Tibial nerve (tissue), 4 donors: ENCODE data around the gene FZD2. TPM values are rescaled to one million over a fixed set of nuclear protein-coding genes. Genes with fewer than 3 reads are reported as not detected.

Experiments used
- DNase-seq, 2 donors: peaks; one replicate each; pipeline ENCODE4 v3.0.0-alpha.2; 2019; ENCODE audit warnings: low spot score in 2 of 2
- H3K27ac ChIP-seq, 4 donors: fragments of 200-600 bp; sonication (generic) in 3 of 4; one replicate each; pipeline ENCODE4 v1.5.1; 2017 to 2019; ENCODE audit warnings: mild to moderate bottlenecking in 1 of 4
- H3K27me3 ChIP-seq, 2 donors: fragments of 200-600 bp; sonication (generic) in 1 of 2; one replicate each; pipeline versions ENCODE4 v1.5.1 to v1.6.0; 2017 to 2019
- H3K36me3 ChIP-seq, 3 donors: fragments of 200-600 bp; sonication (generic); one replicate each; pipeline ENCODE4 v1.5.1; 2018 to 2019
- H3K4me1 ChIP-seq, 4 donors: fragments of 200-600 bp; sonication (generic) in 3 of 4; one replicate each; pipeline ENCODE4 v1.5.1; 2017 to 2019
- H3K4me3 ChIP-seq, 4 donors: fragments of 200-600 bp; sonication (generic) in 3 of 4; one replicate each; pipeline ENCODE4 v1.5.1; 2017 to 2019; ENCODE audit warnings: mild to moderate bottlenecking in 1 of 4, moderate library complexity in 1 of 4
- H3K9me3 ChIP-seq, 4 donors: fragments of 200-600 bp; sonication (generic) in 3 of 4; one replicate each; pipeline ENCODE4 v1.5.1; 2017 to 2019
- CTCF ChIP-seq, 5 experiments: fragments of 200-600 bp in 3 of 5; fragments of 450-650 bp in 2 of 5; sonication (generic) in 3 of 5; IDR thresholded peaks; one replicate each; pipeline ENCODE4 v1.5.1; 2016 to 2019; ENCODE audit warnings: antibody characterized with exemption in 5 of 5, mild to moderate bottlenecking in 3 of 5, moderate library complexity in 2 of 5
- EP300 ChIP-seq, 2 donors: sonication (generic); formaldehyde crosslinking; IDR thresholded peaks; one replicate each; pipeline ENCODE4 v1.6.1; 2017; ENCODE audit warnings: antibody characterized with exemption in 2 of 2, mild to moderate bottlenecking in 1 of 2
- POLR2A ChIP-seq, 2 donors: fragments of 450-650 bp; IDR thresholded peaks; one replicate each; pipeline ENCODE4 v1.6.1; 2017; ENCODE audit warnings: antibody characterized with exemption in 2 of 2, mild to moderate bottlenecking in 2 of 2, moderate library complexity in 2 of 2
- WGBS, 2 donors: methylation state at CpG; one replicate each; pipeline ENCODE4 v1.1.5; 2018; 5-methylcytosine and 5-hydroxymethylcytosine counted together
- total RNA-seq, 4 donors: library from RNA; depleted of rRNA; stranded (reverse); fragments of >200 nt; gene quantifications; one replicate each; pipeline ENCODE4 v1.1.0, GENCODE V29; 2016

Gene FZD2
- total RNA-seq, 4 donors from 2014 or later, result 6.3 to 27.8 (median 16.2) TPM

- H3K4me3 ChIP-seq, result no peak overlapping the region
- H3K36me3 ChIP-seq, result no peaks in the 10 kb centered on the region
- no peak overlapping the region for H3K27ac ChIP-seq
- DNase-seq, result no peak
- TF ChIP-seq EP300 (IDR thresholded peaks at IDR 0.05) (no peak), CTCF (IDR thresholded peaks at IDR 0.05) (no peak), POLR2A (IDR thresholded peaks at IDR 0.05) (no peak)
- no peaks in the 10 kb centered on the region for H3K27me3 ChIP-seq
- peaks cover 0 to 4% (median 0%) of the 10 kb centered on the region in 4 donors for H3K9me3 ChIP-seq
- H3K4me1 ChIP-seq, result no peaks in the 10 kb centered on the region
- 96% methylated on average over 1 of the region's 1 CpG for WGBS, 2 donors
Observed at GRCh38 chr17:44527102-44527501, 30.2 kb upstream of the FZD2 start.

- H3K4me1 ChIP-seq, result no peaks in the 10 kb centered on the region
- H3K27me3 ChIP-seq, result no peaks in the 10 kb centered on the region
- no peak overlapping the region for H3K27ac ChIP-seq
- no peak for TF ChIP-seq CTCF (IDR thresholded peaks at IDR 0.05)
- TF ChIP-seq POLR2A (IDR thresholded peaks at IDR 0.05), result no peak
- TF ChIP-seq EP300 (IDR thresholded peaks at IDR 0.05), result no peak
- H3K4me3 ChIP-seq, result no peak overlapping the region
- peaks cover 0 to 4% (median 0%) of the 10 kb centered on the region in 4 donors for H3K9me3 ChIP-seq
- no peaks in the 10 kb centered on the region for H3K36me3 ChIP-seq
- WGBS, 2 donors, result 98% methylated on average over 18 to 25 of the region's 28 CpGs
- no peak for DNase-seq
Observed at GRCh38 chr17:44527954-44528353, 29.3 kb upstream of the FZD2 start.

GRCh38 chr17:44529864-44530263, 27.4 kb upstream of the FZD2 start:
- TF ChIP-seq EP300 (IDR thresholded peaks at IDR 0.05) (no peak), CTCF (IDR thresholded peaks at IDR 0.05) (no peak), POLR2A (IDR thresholded peaks at IDR 0.05) (no peak)
- Histone ChIP-seq H3K36me3 (no peaks in the 10 kb centered on the region), H3K4me1 (peaks cover 0 to 15% (median 4%) of the 10 kb centered on the region in 4 donors), H3K4me3 (no peak overlapping the region), H3K27me3 (no peaks in the 10 kb centered on the region), H3K27ac (no peak overlapping the region), H3K9me3 (peaks cover 0 to 4% (median 0%) of the 10 kb centered on the region in 4 donors)
- 64 to 79% methylated on average over 3 of the region's 3 CpGs for WGBS, 2 donors
- no peak for DNase-seq

- H3K36me3 ChIP-seq, result no peaks in the 10 kb centered on the region
- H3K4me3 ChIP-seq, result no peak overlapping the region
- H3K27ac ChIP-seq, result no peak overlapping the region
- WGBS, 2 donors, result 75 to 76% methylated on average over 7 of the region's 7 CpGs
- no peaks in the 10 kb centered on the region for H3K27me3 ChIP-seq
- no peak for TF ChIP-seq EP300 (IDR thresholded peaks at IDR 0.05)
- no peak for TF ChIP-seq POLR2A (IDR thresholded peaks at IDR 0.05)
- TF ChIP-seq CTCF (IDR thresholded peaks at IDR 0.05), result no peak
- H3K9me3 ChIP-seq, result peaks cover 0 to 4% (median 0%) of the 10 kb centered on the region in 4 donors
- no peak for DNase-seq
- H3K4me1 ChIP-seq, result peaks cover 0 to 18% (median 4%) of the 10 kb centered on the region in 4 donors
Observed at GRCh38 chr17:44530896-44531418, 26.3 kb upstream of the FZD2 start.

- peaks cover 0 to 29% (median 6%) of the 10 kb centered on the region in 4 donors for H3K4me1 ChIP-seq
- no peaks in the 10 kb centered on the region for H3K36me3 ChIP-seq
- H3K9me3 ChIP-seq, result no peaks in the 10 kb centered on the region
- 19 to 20% methylated on average over 20 to 21 of the region's 21 CpGs for WGBS, 2 donors
- H3K27me3 ChIP-seq, result no peaks in the 10 kb centered on the region
- peak overlapping the region in 2 of 4 donors; percentile 22 to 28 for H3K4me3 ChIP-seq
- peak; percentile 92 to 95 for DNase-seq
- H3K27ac ChIP-seq, result peak overlapping the region in 2 of 4 donors; percentile 68 to 78
- TF ChIP-seq POLR2A (IDR thresholded peaks at IDR 0.05) (no peak), EP300 (IDR thresholded peaks at IDR 0.05) (peak in 1 of 2 donors; percentile 41), CTCF (IDR thresholded peaks at IDR 0.05) (peak; percentile 91 to 98 (median 94))
Observed at GRCh38 chr17:44533533-44534246, 23.6 kb upstream of the FZD2 start.
